ENCODE measurements around the gene PDCD11.
A peak's percentile ranks its signal among the peaks of the same experiment; 100 is the strongest.

PDCD11 gene

GRCh38 chr10:103448746-103449145 is 52.3 kb downstream of the PDCD11 start:
- TF ChIP-seq CTCF (IDR thresholded peaks at IDR 0.05; ENCODE audit: low read depth, low read length) = no peak
- in situ Hi-C loops (cut with HindIII; ENCODE audit: low sequenced_read_pairs) = no loop called here
- peak; percentile 53 for DNase-seq (ENCODE audit: low read depth, low spot score)
- H3K4me3 ChIP-seq (ENCODE audit: low read depth, low read length) = no peak overlapping the region

- H3K4me3 ChIP-seq (ENCODE audit: low read depth, low read length) = no peak overlapping the region
- TF ChIP-seq CTCF (IDR thresholded peaks at IDR 0.05; ENCODE audit: low read depth, low read length) = no peak
- no peak for DNase-seq (ENCODE audit: low read depth, low spot score)
- in situ Hi-C loops (cut with HindIII; ENCODE audit: low sequenced_read_pairs) = no loop called here
These were observed 53.0 kb downstream of the PDCD11 start for GRCh38 chr10:103449208-103450144.

GRCh38 chr10:103450201-103450695 is 53.8 kb downstream of the PDCD11 start:
- no peak overlapping the region for H3K4me3 ChIP-seq (ENCODE audit: low read depth, low read length)
- DNase-seq (ENCODE audit: low read depth, low spot score) = no peak
- TF ChIP-seq CTCF (IDR thresholded peaks at IDR 0.05; ENCODE audit: low read depth, low read length) = no peak
- in situ Hi-C loops (cut with HindIII; ENCODE audit: low sequenced_read_pairs) = no loop called here

- in situ Hi-C loops (cut with HindIII; ENCODE audit: low sequenced_read_pairs) = no loop called here
- no peak overlapping the region for H3K4me3 ChIP-seq (ENCODE audit: low read depth, low read length)
- TF ChIP-seq CTCF (IDR thresholded peaks at IDR 0.05; ENCODE audit: low read depth, low read length) = no peak
- no peak for DNase-seq (ENCODE audit: low read depth, low spot score)
These were observed 54.8 kb downstream of the PDCD11 start for GRCh38 chr10:103451091-103451813.

- in situ Hi-C loops (cut with HindIII; ENCODE audit: low sequenced_read_pairs) = no loop called here
These were observed 55.5 kb downstream of the PDCD11 start, which contains the start of gene CALHM2 for GRCh38 chr10:103451831-103452505. CALHM2 (minus strand) TSS chr10:103452370; CDS start chr10:103449941, 2,429 bp downstream.

More at GRCh38 chr10:103451831-103452505, 55.5 kb downstream of the PDCD11 start, which contains the start of gene CALHM2:
- H3K4me3 ChIP-seq (ENCODE audit: low read depth, low read length) = peak within 1 kb of the TSS; percentile 18
- no peak for DNase-seq (ENCODE audit: low read depth, low spot score)
- no peak for TF ChIP-seq CTCF (IDR thresholded peaks at IDR 0.05; ENCODE audit: low read depth, low read length)

Measured in astrocyte of the spinal cord (primary cell).